HG03095 (cell line): ENCODE data around the gene CCDC81.

ENCODE experiments used
- ATAC-seq: cut with Tn5 transposase; IDR thresholded peaks from one replicate; pipeline ENCODE4 v1.9.1; 2021; ENCODE audit warnings: moderate library complexity; ENCODE audit not compliant: unreplicated experiment

The CCDC81 gene

DNA sequence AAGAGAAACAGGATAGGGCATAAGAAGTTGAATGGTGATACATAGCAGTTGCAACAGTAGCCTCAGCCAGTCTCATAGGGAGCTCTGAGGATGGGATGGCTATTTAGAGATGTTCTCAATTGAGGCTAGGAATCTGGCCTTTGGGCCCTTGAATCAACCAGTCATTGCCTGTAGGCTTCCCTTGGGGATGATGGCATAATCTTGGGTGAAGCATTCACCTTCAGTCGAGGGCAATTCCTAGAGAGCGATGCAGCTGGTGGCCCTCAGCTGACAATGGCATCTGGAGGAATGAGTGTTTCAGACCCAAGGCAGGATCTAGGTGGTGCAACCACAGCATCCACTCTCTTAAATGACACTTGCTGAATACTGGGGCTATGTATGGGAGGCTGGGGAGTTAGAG lies 61.0 kb downstream of the CCDC81 start:
- no peak for ATAC-seq

GRCh38 chr11:86438685-86439084 lies 64.0 kb downstream of the CCDC81 start:
- no peak for ATAC-seq

DNA sequence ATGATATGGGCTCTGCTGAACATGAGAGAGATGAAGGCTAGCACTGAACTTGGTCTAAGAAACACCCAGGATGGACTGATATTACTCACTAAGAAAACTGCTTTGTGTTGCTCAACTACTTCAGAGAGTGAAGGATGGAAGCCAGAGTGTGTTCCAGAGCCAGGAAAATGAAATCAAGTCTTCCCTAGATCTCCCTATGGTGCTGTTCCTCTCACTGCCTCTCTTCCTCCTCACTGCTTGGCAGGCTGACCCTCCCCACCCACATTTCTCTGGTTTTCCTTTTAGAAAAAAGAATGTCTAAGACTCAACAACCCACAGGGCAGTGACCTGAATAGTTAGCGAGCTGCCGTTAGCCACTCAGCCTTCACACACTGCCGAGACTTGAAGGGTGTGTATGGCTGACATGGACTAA lies 65.6 kb downstream of the CCDC81 start:
- ATAC-seq: no peak

- ATAC-seq: no peak
Observed at GRCh38 chr11:86440843-86441242, 66.2 kb downstream of the CCDC81 start.

GRCh38 chr11:86442420-86442819 lies 67.7 kb downstream of the CCDC81 start:
- no peak for ATAC-seq

DNA sequence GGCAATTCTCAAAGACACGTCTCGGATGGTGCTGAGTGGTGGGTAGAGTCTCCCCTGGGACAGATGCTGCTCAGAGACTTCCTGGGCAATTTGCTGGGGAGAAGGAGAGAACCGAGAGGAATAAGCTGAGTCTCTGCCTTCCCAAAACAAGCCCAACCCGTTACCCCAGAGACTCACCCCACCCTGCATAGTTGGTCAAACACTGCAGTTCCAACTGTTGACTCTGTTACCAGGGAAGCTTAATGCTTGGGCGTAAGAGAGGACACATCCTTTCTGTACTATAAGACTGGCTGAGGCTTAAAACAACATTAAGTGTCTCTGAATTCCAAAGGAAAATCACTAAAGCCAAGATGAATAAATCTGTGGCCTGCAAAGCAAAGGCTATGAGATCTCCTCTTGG lies 68.1 kb downstream of the CCDC81 start:
- no peak for ATAC-seq

- no peak for ATAC-seq
Observed at GRCh38 chr11:86443415-86443814, 68.7 kb downstream of the CCDC81 start.

GRCh38 chr11:86444981-86445380 lies 70.3 kb downstream of the CCDC81 start:
- no peak for ATAC-seq

DNA sequence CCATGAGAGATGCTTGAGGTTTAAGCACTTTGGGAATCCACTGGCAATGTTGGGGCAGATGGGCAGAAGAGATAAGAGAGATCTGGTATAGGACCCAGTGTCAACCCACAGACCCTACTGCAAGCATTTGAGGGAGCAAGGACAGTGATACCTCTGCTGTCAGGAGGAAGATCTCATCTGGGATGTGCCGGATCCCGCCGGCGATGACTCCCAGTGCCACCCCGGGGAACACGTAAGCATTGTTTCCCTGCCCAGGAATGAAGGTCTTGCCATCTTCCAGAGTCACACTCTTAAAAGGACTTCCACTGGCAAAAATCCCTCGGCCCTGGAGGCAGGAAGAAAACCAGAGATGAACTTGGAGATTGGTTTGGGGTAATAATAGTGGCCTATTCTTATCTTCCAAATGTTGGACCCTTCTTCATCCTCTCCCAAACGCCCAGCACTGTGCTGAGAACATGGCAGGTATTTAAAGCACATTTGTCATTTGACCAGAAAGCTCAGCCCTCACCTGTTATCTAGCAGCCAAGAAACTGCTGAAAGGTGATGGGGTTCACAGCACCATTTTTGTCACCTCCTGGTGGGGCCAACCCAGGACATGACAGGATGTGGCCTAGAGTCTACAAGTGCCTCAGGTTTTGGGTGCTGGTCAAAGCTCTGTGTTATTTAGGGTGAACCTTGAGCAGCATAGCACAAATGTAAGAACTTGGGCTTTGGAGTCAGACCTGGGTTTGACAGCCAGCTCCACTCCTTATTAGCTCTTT lies 71.7 kb downstream of the CCDC81 start:
- no peak for ATAC-seq

DNA sequence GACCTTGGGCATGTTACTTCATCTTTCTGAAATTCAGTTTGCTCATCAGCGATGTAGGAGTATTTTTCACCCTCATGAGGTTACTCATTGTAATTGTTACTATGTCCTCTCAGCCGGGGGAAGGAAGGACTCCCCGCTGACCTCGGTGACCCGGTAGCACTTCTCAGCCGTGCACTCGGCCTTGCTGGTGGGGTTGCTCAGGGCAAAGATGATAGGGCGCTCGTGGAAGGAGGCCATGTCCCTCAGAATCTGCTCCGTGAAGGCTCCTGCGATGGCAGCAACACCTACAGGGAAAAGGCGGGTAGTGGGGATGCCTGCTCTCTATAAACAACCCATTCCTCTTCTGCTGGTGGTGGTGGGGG lies 72.2 kb downstream of the CCDC81 start:
- ATAC-seq: no peak

GRCh38 chr11:86447763-86448480 lies 73.2 kb downstream of the CCDC81 start:
- no peak for ATAC-seq

DNA sequence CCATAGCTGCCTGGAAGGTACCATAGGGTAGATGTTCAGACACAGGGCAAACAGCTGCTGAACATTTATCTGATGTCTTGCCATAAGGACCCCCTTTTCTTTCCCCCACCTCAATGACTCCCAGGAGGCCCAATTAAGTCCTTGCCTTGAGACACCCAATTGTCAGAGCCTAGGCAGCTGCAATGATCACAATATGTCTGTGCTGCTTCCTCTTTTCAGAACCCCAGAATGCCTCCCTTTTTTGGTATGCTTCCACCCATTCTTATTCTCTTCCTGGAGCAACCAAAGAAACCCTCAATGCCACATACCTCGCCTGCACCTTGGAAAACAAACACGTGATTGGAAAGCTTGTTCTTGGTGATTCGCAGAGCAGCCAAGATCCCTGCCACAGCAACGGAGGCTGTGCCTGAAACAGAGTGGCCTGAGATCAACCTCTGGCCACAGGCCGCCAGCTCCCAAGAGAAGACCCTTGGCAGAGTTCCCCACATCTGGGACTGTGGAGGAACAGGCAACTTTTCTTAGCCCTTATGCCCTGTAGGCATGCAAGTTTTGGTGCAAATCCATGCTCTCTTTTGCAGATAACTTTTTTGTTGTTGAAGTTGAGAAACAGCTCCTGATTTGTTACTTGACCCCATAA lies 75.4 kb downstream of the CCDC81 start:
- ATAC-seq: no peak

DNA sequence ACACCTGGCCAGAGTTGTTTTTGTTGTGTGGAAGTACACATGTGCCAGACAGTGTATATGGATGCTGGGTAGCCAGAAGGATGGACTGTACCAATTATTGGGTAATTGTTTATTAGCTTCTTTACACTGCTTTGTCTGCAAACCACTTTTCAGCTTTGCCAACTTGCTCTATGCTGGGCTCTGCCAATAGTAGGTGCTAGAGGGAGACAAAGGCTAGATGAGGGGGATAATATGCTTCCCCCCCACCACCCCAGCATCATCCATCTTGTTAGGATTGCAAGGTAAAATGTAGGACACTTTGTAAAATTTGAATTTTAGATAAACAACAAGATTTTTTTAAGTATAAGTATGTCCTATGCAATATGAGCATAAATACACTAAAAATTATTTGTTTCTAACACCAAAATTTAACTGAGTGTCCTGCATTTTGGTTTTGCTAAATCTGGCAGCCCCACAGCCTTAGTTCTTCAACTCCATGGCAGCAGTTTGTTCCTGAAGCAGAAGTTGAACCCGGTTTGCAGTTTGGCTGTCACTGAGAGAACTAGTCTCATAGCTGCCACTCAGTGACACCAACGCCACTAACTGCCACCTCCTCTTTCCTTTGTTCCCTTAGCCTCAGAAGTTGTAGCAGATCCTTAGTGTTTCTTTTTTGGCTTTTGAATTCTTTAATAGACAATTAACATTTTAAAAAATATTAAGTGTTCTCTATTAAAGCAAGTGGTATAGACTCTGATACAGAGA lies 78.8 kb downstream of the CCDC81 start:
- no peak for ATAC-seq

DNA sequence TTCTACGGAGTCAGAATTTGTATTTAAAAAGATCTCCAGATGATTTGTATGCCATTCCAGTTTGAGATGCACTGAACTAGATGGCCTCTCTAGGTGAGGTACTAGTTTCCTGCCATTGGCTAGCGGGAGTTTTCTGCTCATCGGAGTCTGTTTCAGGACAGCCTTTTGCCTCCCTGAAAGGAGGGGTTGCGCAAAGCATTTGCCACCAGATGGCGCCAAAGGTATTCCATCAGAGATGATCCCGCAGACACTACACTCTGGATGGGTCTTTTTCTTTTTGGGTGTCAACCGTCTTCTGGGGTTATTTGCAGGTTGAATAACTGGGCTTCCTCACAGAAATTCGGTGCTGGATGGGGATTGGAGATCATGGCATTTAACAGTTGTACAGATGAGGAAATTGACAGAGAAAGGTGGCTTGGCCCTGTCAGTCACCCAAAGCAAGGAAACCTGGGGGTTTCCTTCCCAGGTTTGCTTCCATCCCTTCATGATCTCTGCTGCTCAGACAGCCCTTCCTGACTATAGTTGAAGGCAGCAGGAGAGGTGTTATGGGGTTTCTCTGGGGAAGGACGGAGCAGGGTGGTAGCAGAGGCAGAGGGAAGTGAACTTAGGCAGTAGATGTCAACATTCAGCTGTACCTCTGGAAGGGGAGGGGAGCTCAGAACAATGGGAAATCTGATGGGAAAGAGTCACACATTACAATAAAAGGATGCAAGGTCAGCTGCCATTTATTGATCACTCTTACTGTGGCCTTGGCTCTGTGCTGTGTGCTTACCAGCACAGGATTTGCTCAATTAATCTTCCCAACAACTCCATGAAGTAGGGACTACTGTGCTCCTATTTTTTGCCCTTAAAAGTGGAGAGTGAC lies 81.6 kb downstream of the CCDC81 start:
- ATAC-seq: peak; percentile 84

DNA sequence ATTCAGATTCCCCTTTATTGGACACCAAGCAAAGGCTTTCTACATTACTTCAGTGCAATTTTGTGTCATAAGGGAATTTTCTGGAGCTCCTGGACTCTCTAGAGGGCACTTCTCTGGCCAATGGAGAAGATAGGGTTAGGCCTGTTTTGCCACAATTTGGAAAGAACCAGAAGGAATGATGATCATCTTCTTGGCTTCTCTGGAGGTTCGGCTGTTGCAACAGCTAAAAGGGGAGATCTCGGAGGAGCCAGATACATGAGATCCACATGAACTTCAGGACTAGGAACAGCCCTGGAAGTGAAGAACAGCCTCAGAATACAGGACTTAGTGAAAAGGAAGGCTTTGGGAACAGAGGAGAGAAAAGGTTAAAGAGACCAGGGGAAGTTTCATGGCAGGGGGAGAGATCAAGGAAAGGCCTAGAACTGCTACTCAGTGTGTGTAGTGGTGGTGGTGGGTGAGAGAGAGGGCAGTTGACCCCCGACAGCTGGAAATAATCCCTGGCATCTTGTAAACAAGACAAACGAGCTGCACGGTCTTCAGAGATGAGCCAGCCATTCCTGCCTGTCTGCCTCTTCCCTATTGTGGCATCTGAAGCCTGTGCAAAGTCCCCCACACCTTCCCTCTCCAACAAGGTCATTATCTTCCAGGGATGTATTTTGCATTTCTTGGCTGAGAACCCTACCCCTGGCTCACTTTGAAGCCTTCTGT lies 83.8 kb downstream of the CCDC81 start:
- ATAC-seq: no peak

- ATAC-seq: no peak
Observed at GRCh38 chr11:86459002-86459385, 84.3 kb downstream of the CCDC81 start.

DNA sequence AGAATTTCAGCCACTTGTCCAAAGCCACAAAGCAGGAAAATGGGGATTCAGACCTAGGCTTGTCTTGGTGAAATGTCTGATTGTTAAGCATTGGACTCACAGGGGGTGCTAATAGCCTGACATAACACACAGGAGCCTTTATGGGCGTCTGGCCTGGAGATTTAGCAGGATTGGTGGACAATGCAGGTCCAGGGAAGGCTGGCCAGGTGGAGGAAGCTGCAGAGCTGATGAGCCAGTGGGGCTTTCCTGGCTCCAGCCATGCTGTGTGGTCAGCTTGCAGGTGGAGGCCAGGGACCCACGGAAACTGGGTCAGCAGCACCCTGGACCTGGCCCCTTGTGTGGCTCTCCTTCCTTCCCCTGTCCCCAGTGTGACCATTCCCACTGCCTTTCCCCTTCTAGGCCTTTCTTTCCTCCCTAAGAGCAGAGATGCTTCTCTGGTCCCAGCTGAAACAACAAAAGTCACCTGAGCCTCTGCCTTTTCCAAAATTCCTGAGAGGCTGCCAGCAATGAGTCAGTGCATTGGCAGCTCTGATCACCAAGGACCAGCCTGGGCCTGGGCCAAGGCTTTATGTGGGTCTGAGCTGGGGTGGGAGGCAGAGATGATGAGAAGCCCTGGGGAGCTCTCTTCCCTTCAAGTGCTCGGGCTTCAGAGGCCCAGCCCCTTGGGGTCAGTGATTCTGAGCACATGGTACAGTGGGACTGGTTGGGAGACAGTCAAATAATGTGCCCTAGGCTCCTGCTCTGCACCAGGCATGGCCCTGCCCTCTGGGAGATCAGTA lies 85.2 kb downstream of the CCDC81 start:
- ATAC-seq: no peak

DNA sequence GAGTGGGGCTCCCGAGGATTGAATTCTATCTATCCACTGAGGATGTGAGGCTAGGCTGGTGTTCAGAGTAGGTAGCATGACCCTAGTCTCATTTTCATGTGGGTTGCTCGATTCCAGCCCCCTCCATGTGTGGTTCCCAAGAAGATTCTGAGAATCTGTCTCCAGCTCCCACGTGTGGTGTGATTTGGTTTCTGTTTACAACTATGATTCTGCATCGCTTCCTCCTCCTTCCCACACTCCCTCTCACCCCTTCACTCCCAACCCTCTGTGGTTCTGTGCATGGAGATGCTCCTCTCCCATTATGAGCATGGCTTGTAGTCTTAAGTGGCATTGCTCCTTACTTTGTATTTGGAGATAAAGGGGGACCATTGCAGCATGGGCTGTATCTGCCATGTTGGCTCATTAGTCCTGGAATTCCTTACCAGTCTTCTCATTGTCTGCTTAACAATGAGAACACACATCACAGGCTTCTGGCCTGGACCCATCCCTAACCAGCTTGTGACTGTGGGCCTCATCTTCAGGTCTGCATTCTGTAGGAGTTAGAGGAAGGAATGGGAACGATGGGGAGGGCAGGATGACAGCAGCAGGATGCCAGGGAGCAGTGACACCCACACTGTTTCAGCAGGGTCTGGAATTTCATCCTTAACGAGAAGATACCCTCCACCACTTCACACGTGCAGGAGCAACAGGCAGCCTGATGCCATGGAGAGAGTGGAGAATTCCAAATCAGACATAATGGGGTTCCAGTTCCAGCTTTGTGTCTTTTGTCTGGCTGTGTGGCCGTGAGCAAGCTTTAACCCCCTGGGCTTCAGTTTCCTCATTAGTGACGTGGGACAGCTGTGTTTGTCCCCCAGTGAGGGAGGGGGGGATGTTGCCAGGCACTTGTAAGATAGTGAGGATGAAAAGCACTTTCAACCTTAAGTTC lies 86.0 kb downstream of the CCDC81 start:
- ATAC-seq: no peak
